ENCODE results near the gene SLC39A11. TPM values are rescaled to one million over a fixed set of nuclear protein-coding genes. Genes with fewer than 3 reads are reported as not detected.
"Not testable (repeated sequence)": the region's sequence is repeated elsewhere in the genome, so short reads cannot be mapped to it uniquely, and the experiment has no call there.

SLC39A11 gene
- total RNA-seq, 1 experiment from 2014 or later = 64.4 TPM

DNA sequence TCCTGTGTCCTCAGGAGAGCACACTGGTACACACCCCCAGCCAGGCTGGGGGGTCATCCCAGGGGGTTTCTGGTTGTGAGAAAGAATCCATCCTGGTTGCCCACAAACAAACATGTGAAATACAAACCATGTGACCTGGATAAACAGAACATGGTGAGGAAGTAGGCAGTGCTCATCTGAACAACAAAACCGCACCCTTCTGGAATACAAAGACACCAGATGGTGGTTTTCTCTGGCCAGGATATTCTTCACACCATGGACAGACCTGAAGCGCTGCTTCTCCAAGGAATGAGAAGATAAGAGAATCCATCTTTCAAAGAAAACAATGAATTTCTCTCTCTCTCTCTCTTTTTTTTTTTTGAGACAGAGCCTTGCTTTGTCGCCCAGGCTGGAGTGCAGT, 302.3 kb downstream of the SLC39A11 start:
- in situ Hi-C loops (cut with HindIII; ENCODE audit: low pct_unique_long_range_greater_than_20kb, low sequenced_read_pairs) = no loop called here
- no peak for DNase-seq (ENCODE audit: low read depth, low spot score)

DNA sequence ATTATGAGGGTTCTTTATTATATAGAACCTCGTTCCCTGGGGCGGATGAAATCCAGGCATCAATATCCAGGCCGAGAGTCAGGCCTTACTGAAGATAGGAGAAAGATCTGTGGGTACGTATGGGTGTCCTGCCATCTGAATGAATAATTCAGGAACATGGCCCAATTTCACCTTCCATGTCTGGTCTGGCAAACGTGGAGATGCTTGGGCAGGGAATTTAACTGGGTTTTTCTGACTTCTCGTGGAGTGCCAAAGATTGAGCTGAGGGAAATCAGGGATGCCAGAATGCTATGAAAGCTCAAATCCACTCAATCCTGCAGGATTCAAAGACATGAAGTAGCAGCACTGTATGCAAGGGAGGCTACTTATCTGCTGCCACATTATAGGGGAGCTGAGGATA, 302.8 kb downstream of the SLC39A11 start:
- no peak for DNase-seq (ENCODE audit: low read depth, low spot score)
- in situ Hi-C loops (cut with HindIII; ENCODE audit: low pct_unique_long_range_greater_than_20kb, low sequenced_read_pairs) = no loop called here

DNA sequence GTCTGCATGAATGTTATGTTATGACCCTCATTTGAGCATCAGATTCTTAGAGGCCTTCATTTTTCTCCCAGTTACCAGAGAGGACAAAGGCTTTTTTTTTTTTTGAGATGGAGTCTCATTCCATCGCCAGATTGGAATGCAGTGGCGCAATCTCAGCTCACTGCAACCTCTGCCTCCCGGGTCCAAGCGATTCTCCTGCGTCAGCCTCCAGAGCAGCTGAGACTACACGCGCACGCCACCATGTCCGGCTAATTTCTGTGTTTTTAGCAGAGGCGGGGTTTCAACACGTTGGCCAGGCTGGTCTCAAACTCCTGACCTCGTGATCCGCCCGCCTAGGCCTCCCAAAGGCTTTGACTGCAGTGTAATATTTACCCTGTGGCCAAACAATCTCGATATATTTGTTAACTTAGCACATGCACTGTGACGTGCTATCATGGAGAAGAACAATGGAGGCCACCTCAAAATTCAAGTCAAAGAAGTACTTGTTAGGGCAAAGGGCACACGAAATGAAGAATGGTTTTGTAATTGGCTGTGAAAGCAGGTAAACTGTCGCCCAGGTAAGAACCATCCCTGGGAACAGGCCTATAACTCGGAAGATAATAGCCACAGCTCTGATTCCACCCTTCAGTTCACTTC, 303.4 kb downstream of the SLC39A11 start:
- in situ Hi-C loops (cut with HindIII; ENCODE audit: low pct_unique_long_range_greater_than_20kb, low sequenced_read_pairs) = no loop called here
- peak; percentile 57 for DNase-seq (ENCODE audit: low read depth, low spot score)

DNA sequence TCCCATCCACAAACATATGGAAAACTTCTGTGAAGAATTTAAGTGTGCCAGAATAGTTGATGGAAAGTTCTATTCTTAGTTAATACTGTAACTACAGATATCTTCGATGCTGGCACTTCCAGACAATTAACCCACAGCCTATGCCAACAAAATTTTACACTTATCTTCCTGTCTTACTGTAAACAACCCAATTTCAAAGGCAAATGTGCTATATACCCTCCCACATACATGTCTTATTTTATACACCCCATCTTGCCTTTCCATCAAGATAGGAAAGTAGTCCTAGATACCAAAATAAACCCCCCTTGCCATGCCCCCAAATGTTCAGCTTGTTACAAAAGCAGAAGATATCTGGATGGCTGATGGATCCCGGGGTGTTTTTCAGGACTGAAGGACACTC, 306.3 kb downstream of the SLC39A11 start:
- no peak for DNase-seq (ENCODE audit: low read depth, low spot score)
- in situ Hi-C loops (cut with HindIII; ENCODE audit: low pct_unique_long_range_greater_than_20kb, low sequenced_read_pairs) = no loop called here

DNA sequence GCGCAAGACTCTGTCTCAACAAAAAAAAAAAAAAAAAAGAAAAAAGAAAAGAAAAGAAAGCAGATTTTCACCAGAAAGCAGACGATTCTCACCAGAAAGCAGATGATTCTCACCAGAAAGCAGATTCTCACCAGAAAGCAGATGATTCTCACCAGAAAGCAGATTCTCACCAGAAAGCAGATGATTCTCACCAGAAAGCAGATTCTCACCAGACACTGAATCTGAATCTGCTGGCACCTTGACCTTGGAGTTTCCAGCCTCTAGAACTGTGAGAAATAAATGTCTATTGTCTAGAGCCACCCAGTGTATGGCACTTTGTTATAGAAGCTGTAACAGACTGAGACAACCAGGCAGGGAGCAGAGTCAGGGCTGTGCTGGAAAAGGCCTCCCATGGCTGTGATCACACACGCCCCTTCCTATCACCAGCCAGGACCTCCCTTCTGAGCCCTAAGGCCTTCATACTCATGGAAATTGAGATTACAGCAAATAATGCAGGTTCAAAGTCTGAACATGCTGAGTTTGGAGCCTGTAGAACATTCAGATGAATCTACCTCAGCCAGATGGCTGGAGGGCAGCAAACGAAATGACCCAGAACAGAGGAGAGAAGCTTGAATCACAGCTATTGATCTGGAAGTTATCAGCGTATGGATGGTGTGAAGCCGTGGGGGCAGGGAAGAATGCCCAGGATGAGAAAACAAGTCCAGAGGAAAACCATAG, 309.3 kb downstream of the SLC39A11 start:
- DNase-seq (ENCODE audit: low read depth, low spot score) = no peak
- in situ Hi-C loops (cut with HindIII; ENCODE audit: low pct_unique_long_range_greater_than_20kb, low sequenced_read_pairs) = no loop called here

DNA sequence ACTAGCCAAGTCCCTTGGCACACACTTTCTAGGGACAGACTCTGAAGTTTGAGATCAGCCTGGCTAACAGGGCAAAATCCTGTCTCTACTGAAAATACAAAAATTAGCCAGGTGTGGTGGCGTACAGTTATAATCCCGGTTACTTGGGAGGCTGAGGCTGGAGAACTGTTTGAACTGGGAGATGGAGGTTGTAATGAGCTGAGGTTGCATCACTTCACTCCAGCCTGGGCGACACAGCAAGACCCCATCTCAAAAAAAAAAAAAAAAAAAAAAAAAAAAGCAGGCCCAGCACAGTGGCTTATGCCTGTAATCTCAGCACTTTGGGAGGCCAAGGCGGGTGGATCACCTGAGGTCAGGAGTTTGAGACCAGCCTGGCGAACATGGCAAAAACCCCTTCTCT, 310.1 kb downstream of the SLC39A11 start:
- DNase-seq (ENCODE audit: low read depth, low spot score); in situ Hi-C loops (cut with HindIII; ENCODE audit: low pct_unique_long_range_greater_than_20kb, low sequenced_read_pairs): not testable (repeated sequence)

DNA sequence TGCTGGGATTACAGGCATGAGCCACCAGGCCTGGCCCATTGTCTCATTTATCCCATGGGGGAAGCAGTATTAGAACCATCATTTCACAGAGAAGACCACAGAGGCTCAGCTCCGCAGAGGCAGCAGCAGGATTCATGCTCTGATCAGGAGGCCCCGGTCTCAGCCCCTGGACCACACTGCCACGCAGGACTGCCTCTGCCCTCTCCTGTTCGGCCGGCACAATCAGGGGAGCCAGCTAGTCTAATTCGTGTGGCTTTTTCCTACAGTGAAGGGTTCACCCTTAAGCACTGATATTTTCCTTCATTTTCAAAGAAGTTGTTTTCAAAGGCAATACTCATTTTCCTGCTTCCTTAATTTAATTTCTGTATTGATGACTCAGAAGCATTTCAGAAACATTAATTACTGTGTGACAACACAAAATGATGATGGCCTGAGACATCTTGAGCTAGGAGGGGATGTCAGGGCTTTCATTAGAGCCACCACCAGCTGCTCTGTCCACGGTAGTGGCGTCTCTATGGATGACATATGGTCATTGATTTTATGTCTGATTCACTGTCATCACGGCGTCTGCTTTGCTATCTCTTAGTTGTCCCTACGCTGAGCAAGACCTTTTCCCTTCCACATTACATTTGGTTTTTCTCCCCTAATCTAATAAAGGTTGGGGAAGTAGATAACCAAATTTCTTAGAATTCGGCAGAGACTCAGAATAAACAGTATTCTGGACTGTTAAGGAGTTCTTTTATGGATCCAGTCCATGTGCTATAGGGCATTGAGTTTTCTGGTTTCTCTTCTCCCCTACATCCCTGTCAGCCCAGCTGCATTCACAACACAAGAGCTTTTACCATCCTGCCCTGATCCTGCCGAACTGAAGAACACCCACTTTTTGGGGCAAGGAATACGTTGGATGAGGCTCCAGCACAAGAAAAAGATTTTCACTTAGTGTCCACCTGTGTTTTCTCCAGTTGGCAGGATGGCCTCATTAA, 314.0 kb downstream of the SLC39A11 start:
- no peak for DNase-seq (ENCODE audit: low read depth, low spot score)
- in situ Hi-C loops (cut with HindIII; ENCODE audit: low pct_unique_long_range_greater_than_20kb, low sequenced_read_pairs) = no loop called here

DNA sequence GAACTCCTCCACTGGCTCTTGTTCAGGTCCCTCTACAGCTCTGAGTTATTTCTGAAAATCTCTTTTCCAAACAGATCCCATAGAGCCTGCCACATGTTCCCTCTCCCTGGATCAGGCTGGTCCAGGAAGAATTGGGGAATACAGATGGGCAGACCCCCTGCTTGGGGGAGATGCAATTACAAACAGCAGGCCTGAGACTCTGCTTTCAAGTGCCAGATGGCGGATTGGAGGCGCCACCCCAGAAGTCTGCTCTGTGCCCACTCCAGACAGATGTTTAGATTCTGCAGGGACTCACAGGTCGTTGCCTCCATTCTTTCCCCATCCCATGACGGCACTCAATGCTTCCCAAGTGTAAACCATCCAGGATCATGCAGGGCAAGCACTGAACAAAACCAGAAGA, 316.6 kb downstream of the SLC39A11 start:
- in situ Hi-C loops (cut with HindIII; ENCODE audit: low pct_unique_long_range_greater_than_20kb, low sequenced_read_pairs) = no loop called here
- DNase-seq (ENCODE audit: low read depth, low spot score) = no peak

DNA sequence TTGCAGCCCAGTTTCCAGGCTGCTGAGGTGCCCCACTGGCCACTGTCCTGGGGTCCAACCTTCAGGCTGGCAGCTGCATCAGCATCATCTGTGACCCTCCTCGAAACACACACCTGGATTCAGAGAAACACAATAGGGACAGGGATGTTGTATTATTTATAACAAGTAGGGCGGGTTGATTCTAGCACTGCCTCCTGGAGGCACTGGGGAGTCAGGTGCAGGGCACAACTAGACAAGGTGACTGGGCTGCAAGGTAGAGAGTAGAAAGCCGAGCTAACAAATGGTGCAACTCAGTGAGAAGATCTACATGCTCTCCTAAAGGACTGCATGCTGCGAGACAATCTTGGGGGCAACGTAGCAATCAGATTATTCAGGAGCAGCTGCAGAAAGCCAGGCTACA, 317.3 kb downstream of the SLC39A11 start:
- in situ Hi-C loops (cut with HindIII; ENCODE audit: low pct_unique_long_range_greater_than_20kb, low sequenced_read_pairs) = no loop called here
- DNase-seq (ENCODE audit: low read depth, low spot score) = no peak

DNA sequence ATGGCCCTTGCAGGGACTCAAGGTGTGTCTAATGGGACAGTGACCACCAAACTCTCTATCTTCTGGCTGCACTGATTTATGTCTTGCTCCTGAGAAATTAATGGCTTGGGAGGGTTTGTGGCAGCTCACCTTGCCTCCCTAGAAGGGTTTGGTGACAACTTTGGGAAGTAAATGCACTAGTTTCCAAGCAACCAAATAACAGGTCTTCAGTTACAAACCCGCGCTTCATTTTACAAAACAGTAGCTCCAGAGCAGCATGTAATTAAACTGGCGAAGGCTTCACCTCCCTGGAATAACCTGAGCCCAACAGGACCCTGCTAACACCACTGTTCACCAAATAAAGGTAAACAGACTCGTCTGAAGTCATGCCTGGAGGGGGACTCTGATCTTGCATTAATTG, 318.3 kb downstream of the SLC39A11 start:
- DNase-seq (ENCODE audit: low read depth, low spot score) = no peak
- in situ Hi-C loops (cut with HindIII; ENCODE audit: low pct_unique_long_range_greater_than_20kb, low sequenced_read_pairs) = no loop called here

DNA sequence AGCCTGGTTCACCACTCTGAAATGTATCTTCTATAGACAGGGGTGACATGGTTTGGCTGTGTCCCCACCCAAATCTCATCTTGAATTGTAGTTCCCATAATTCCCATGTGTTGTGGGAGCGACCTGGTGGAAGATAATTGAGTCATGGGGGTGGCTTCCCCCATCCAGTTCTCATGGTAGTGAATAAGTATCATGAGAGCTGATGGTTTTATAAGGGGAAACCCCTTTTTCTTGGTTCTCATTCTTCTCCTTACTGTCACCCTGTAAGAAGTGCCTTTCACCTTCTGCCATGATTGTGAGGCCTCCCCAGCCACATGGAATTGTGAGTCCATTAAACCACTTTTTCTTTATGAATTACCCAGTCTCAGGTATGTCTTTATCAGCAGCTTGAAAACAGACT, 319.3 kb downstream of the SLC39A11 start:
- in situ Hi-C loops (cut with HindIII; ENCODE audit: low pct_unique_long_range_greater_than_20kb, low sequenced_read_pairs); DNase-seq (ENCODE audit: low read depth, low spot score): not testable (repeated sequence)

DNA sequence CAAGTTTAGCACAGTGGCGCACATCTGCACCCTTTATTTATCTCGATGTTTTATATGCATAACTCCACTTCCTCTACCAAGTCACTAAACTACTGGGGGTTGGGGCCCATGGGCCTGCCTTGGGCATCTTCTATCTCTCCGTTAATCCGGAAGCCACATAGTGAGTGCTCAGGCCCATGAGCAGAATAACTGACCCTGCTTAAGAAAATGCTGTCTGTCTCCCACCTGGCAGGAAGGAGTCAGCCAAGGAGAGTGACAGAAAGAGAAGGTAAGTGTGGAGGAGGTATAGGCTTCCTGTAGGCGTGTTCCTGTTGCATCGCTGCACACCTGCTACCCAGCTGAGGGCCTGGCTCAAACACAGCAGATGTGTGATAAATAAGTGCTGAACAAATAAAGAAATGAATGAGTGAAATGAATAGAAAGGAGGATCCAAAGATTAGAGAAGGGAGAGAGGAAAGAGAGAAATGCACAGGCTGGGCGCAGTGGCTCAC, 320.1 kb downstream of the SLC39A11 start:
- in situ Hi-C loops (cut with HindIII; ENCODE audit: low pct_unique_long_range_greater_than_20kb, low sequenced_read_pairs) = no loop called here
- DNase-seq (ENCODE audit: low read depth, low spot score) = no peak

DNA sequence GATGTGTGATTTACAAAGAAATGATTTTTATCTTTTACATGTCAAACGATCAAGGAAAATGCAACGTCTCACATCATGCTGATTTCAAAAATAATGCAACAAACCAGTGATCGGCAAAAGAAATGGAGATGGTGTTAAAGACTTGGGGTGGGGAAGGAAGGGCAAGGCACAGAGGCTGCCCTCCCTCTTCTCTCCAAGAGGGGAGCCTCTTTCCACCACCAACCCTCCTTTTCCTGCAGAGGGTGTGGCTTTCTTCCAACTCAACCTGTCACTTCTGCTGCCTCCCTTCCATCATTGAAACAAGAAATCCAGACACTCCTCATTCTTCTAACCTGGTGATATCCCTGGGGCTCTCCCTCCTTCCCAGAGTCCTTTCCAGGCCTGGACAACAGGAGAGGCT, 320.8 kb downstream of the SLC39A11 start:
- DNase-seq (ENCODE audit: low read depth, low spot score) = no peak
- in situ Hi-C loops (cut with HindIII; ENCODE audit: low pct_unique_long_range_greater_than_20kb, low sequenced_read_pairs) = no loop called here

DNA sequence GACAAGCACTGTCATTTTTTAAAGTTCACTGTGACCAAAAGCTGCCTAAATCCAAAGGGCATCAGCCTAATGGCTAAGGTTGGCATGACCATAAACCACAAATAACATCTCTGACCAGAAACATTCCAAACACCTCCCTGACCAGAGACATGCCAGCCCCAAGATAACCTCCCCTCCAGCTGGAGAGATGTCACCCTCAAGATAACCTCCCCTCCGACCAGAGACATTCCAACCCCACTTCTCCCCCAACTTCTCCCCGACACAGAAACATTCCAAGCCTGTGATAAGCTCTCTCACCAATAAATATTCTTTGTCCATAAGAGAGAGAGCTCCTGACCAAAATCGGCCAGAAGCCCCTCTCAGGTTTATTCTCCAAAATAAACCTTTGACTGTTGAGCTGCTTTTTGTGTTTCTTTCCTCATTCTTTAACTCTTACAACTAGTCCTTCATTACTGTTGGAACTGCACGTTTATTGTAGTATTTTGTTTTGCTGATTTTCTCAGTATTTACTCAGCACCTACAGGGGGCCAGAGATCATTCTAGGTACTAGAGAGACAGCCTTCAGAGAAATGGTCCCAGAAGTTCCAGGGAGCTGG, 325.6 kb downstream of the SLC39A11 start:
- no peak for DNase-seq (ENCODE audit: low read depth, low spot score)
- in situ Hi-C loops (cut with HindIII; ENCODE audit: low pct_unique_long_range_greater_than_20kb, low sequenced_read_pairs) = no loop called here

DNA sequence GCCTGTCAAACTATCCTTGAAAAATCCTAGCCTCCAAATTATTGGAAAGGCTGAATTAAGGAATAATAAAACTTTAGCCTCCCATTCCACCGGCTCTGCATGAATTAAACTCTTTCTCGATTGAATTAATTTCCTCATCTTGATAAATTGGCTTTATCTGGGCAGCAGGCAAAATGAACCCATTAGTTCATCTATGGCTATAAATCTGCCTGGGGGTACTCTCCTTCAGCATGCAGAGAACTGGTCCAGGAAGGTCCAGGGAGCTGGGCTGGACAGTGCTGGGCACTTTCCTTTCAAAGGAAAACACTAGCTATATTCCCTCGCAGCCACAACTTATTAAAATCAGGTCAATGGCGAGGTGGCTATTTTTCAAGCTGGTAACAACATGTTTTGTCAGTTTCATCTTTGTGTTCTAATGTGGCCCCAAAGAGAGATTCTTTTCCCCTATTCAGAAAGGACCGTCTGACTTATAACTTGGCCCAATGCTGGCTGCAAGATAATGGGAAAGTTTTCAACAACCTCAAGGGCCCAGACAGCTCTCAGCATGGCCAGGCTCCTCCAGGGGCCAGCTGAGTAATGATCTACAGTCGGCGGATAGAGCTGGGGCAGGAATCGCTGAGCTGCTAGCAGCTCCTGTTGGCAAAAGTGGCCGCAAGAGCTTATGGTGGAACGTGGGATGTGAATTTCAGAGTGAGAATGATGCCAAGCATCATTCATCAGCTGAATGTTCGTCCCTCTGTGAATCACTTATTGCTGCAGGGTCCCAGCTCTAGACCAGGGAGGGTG, 326.9 kb downstream of the SLC39A11 start:
- in situ Hi-C loops (cut with HindIII; ENCODE audit: low pct_unique_long_range_greater_than_20kb, low sequenced_read_pairs) = no loop called here
- no peak for DNase-seq (ENCODE audit: low read depth, low spot score)

DNA sequence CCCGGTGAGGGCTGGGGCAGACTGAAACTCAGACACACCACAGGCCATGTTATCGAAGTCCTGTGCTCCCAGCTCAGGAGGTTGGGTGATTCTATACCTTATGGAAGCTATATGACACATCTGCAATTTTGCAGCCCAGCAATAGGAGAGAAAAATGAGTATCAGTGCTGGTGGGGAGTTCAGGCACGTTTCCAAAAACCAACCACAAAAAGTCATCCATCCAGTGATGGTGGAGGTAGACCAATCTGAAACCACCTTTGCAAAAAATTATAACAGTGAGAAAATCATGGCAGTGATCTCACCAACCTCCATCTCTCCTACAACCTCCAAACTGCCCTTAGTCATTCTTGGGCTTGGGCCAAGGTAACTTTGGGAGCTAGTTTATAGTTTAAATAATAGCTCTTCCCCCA, 327.9 kb downstream of the SLC39A11 start:
- no peak for DNase-seq (ENCODE audit: low read depth, low spot score)
- in situ Hi-C loops (cut with HindIII; ENCODE audit: low pct_unique_long_range_greater_than_20kb, low sequenced_read_pairs) = no loop called here

DNA sequence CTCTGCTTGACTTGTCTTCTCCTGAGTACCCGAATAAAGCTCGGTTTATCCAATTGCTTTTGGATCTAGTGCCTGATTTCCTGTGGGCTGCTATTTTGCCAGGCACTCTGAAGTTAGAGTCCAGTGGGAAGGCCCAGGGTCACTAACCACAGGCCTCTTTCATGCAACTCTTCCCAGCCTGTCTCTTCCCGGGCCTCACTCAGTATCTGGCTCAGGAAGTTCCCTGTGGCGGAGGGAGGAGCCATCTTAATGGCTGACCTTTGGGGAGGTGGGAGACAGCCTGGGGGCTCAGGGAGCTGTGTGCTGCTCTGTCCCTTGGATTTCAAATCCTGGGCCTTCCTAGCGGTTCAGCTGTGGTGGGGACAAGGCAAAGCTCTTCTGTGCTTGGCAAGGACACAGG, 328.5 kb downstream of the SLC39A11 start:
- in situ Hi-C loops (cut with HindIII; ENCODE audit: low pct_unique_long_range_greater_than_20kb, low sequenced_read_pairs) = no loop called here
- DNase-seq (ENCODE audit: low read depth, low spot score) = no peak

Data from SK-MEL-5 (cell line).